AG09319 (cell line): ENCODE data around the gene SND1.
A peak's percentile ranks its signal among the peaks of the same experiment; 100 is the strongest.

ENCODE experiments used
- DNase-seq: peaks from one replicate; pipeline ENCODE4 v3.0.0-alpha.2; 2010; ENCODE audit warnings: low read depth; ENCODE audit errors: extremely low read depth
- CTCF ChIP-seq: IDR thresholded peaks from 2 replicates; pipeline ENCODE4 v1.5.1; 2011; ENCODE audit warnings: low read depth, mild to moderate bottlenecking, inconsistent platforms, low read length, moderate library complexity

Gene SND1

DNA sequence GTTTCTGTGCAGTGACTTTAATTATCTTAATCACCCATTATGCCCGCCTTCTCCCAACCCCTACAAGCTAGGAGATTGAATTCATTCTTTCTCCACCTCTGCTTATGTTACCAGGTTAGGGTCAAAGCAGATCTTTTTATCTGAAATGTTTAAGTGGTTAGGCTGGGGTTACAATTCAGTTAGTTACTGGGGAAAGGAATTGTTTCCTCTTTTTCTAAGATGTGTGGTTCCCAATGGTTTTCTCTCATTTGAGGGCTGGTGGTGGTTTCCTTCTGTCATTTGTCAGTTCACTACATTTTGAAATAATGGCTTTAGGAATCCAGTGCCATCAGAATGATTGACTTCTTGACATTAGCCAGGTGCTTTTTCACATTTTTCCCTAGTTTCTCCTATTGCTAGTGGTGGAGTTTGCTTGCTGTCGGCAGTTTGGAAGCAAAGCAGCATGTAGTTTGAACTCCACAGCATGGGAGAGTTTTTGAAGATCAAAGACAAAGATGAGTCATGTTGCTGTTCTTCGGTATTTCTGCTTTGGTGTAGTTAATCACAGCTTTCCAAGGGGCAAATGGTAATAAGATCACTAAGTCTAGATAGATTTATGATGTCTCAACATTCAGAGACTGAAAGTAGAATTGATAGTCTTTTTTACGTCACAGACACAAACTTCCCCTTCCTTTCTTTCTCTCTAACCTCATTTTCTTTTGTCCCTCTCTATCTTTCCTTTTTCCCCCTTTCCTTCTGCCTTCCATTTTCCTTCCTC, 168.2 kb downstream of the SND1 start:
- TF ChIP-seq CTCF = no peak
- DNase-seq = peak; percentile 18

GRCh38 chr7:127820732-127821085, 168.7 kb downstream of the SND1 start:
- TF ChIP-seq CTCF = no peak
- no peak for DNase-seq

DNA sequence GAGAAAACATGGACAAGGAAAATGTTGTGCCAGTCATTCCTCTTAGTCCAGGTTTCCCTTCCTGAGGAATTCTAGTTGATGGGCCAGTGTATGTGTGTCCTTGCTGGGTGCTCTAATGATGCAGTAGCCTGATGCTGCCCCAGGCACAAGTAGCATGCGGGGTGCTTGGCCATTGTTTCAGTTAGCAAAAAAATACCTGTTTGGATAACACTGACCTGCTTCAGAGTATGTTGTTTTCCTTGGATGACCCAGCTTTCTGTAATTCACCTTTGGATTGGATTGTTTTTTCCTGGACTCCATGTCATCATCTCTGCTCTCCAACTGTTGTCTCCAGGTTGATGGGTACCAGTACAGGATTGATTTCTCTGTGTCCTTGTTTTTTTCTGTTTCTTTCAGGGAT, 169.2 kb downstream of the SND1 start:
- DNase-seq = no peak
- TF ChIP-seq CTCF = no peak

DNA sequence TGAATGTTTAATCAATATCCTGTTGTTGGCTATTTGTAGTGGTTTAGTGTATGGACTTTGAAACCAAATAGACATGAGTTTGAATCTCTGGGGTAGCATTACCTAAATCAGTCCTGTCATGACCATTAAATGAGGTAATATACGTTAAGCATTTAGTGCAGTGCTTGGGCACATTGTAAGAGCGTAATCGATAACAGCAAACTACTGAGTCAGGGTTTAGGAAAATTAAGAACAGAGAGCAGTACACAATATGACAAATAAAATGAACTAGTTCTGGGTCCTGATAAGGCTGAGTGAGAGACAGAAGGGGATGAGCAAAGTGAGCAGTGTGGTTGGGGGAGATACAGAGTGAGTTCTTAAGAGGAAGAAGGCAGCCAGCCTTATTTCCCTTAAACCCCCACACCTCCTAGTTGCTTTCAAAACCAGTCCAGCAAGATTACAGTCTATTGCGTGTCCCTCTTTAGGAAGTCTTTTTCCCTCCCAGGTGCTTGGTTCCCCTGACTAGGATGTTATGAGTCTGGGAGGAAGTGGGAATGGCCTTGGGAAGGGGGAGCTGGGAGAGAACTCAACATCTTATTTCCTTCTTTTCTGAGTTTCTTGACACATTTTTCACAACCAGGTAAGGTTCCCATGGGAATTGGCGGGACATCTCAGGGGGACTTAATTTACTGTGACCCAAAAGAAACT, 171.0 kb downstream of the SND1 start:
- no peak for TF ChIP-seq CTCF
- DNase-seq = no peak

DNA sequence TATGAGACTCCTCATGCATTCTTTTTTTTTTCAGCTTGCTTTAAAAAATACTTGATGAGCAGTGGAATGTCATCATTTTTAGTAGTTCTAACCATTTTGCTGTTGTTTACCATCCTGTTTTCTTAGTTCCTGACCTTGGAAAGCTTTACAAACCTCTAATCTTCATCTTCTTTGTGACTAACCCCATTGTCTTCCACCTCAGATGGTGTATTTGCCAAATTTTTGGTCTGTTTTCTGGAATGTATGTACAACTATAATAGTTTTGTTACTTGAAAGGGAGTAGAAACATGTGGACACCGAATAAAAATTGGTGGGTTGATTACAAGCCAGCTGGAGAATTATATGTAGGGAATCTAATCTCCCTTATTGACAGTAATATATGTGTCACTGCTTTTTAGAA, 172.7 kb downstream of the SND1 start:
- DNase-seq = no peak
- no peak for TF ChIP-seq CTCF

DNA sequence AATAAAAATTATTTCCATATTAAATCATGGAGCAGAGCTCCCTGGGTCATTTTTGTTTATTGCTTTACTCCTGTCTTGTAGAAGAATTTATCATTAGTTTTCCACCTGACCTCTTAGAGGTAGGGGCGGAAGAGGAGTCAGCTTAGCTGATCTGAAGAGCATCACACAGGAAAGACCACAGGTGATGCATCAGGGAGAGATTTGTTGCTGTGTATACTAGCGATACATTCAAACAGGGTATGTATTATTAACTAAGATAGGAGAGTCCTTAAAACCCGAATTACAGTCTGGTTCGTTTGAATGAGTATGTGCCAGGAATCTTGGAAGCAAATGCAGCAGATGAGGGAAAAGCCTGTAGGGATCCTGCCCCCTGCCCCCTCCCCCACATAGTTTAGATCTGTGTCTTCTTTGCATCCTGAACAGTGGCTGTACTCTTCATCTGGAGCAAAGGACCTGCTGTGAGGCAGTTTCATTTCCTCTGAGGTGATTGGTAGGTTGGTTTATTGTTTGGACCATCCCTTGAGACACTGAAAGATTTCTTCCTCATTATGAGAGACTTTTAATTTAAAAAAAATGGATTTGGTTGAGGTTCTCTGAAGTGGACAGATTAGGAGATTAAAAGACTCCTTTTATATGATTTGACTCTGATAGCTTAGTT, 177.0 kb downstream of the SND1 start:
- DNase-seq = no peak
- no peak for TF ChIP-seq CTCF
